Fibroblast of skin of abdomen (primary cell): Measurements from ENCODE around the gene TRIM24.

ENCODE experiments used
- DNase-seq: peaks from one replicate; pipeline ENCODE4 v3.0.0-alpha.2; 2013

The TRIM24 gene

DNA sequence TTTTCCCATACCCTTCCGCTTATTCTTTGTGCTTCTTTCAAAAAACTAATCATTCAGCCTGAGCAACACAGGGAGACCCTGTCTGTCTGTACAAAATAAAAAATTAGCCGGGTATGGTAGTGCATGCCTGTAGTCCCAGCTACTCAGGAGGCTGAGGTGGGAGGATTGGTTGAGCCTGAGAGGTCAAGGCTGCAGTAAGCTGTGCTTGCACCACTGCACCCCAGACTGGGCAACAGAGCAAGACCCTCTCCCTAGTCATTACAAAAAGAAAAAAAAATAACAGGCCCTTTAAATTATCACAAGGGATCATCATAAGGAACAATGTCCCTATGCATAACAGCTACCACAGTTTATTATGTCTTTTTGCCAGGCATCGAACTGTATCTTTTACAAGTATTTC, 119.6 kb downstream of the TRIM24 start:
- DNase-seq: no peak

DNA sequence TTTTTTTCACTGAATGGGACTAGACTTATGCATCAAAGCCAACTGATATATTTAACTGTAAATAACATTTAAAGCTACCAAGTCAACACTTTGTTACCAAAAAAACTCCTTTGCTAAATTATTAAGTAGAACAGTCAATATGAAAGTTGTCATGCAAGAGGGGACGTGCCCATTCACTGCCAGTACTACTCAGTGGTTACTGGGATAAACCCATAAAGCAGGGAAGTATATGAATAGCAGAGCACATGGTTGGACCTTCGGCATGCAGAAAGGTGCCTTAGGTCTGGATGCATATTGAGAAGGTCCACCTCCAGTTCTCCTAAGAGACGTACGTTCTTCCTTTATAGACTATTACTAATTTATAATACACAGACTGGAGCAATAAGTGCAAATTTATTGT, 121.0 kb downstream of the TRIM24 start:
- DNase-seq: no peak

DNA sequence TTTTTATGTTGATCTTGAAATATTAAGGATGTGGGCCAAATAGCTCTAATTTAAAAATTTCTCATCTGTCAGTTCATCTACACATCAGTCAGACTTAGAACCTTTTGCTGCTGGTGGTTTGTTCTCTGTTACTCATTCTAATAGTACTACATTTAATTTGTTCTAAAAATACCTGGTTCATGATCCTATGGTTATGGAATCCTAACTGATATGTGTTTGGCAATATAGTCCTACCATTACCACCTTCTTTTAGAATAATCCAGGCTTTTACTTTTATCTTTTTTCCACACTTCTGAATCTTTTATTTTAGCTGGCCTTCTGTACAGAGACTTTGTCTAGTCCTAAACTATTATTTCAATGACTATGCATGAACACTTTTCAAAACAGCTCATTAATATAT, 124.2 kb downstream of the TRIM24 start:
- DNase-seq: no peak

DNA sequence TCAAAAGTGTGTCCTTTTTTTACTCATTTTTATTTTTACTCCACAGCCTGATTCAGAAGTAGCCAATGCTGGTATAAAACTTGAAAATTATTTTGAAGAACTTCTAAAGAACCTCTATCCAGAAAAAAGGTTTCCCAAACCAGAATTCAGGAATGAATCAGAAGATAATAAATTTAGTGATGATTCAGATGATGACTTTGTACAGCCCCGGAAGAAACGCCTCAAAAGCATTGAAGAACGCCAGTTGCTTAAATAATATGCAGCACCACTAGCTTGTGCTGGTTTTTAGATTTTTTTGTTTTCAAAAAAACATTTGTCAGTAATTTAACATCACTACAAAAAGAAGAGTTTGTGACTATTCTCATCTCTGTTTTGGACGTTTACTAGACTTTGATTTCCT, 124.6 kb downstream of the TRIM24 start:
- peak; percentile 10 for DNase-seq

DNA sequence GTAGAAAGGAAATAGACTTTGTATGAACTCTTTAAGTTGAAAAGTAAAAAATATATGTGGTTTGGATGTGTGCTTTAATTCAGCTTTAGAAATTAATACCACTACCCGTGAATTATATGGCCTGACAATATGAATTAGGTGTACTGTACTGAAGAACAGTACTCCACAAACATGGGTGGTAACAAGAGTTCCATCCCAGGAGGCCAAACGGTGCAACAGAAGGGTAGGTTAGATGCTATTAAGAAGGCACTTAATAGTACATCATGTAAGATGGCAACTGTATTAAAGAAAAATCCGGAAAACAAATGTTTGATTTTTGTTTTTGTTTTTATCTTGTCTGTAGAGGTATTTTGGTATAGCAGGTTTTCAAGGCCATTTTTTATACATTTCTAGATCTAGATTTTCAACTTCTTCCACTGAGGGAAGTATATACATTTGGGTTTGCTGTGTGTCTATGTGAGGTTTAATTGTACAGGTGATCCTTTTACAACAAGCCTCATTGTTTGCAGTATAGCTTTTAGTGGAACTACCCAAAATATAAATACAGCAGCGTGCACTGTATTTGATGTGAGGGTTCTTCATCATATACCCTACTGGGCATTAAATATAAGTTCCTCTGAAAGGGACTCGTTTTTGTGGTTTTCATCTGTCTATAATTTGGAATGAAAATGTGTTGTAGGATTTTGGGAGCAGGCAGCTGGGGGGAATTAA, 125.4 kb downstream of the TRIM24 start:
- no peak for DNase-seq

DNA sequence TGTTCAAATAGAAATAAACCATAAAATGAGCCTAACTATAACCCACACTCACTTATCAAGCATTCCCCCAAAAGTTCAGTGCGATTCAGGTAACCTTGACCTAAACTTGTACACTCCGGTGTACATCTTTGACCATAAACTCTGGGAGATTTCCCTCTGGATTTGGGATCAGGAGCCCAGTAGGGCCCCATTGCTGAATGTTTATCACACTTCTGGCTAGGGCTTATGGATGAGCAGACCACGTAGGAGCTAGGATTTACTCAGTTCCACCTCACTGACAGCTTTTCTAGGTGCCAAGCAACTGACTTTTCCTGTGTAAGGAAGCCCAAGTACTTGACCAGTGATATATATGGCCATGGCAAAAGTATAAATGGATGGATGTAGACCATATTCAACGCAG, 127.4 kb downstream of the TRIM24 start:
- DNase-seq: no peak

DNA sequence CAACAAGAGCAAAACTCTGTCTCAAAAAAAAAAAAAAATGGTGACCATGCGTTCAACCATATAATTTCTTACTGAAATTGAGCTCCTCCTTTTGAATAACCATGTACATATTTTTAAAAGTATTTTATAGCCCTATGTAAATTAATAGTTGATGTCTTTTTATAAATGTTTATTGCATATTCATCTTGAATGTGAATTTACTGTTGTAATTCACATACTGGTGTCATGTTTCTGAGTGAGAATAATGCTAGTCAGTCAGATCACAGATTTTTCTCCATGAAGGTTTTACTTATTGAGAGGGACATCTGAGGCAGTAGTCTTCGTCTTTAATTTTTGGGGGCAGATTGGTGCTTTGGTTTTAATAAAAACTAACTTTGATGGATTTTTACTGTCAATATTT, 128.9 kb downstream of the TRIM24 start:
- DNase-seq: no peak

DNA sequence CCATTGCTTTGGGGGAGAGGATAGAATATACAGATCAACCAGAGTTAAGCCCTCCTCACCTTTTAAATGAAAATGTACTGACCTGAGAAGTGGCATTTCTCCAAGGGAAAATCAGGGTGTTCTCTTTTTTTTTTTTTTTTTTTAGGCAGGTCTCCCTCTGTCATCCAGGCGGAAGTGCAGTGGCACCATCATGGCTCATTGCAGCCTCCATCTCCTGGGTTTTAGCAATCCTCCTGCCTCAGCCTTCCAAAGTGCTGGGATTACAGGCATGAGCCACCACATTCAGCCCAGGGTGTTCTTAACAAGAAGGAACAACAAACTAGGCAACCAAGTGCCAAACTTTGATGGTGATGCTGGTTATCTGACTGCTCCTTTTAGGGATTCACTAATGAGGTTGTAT, 130.1 kb downstream of the TRIM24 start:
- DNase-seq: no peak

DNA sequence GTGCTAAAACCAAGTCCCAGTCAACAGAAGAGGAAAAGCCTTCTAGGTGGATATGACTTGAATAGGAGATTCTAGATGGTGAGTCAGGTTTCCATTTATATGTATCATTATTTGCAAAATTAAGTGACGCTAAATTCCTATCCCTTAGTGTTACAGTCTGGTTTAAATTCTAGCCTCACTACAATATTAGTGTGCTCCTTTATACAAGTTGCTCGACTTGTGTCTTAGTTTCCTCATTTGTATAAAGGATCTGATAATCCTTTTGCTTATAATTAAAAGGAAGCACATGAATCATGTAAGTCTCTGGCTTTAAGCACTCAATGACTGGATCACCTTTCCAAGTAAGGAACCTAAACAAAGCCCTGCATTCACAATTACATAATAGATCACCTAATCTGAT, 135.4 kb downstream of the TRIM24 start:
- DNase-seq: no peak

DNA sequence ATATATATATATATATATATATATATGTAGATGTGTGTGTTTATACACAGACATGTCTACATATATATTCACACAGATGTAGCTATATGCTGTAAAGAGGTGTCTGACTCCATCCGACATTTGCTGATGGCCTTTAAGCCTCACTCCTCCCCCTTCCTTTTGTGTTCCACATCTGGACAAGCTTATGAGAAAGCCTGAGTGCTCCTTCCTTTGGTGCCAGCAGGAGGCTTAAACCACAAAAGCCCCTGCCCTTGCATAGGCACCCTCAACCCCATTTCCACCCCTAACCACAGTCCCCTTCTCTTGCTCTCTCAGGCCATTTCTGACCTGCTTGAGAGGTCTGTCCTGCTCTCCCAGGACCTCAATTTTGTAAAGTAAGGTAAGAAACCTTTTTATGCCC, 142.4 kb downstream of the TRIM24 start:
- no peak for DNase-seq

DNA sequence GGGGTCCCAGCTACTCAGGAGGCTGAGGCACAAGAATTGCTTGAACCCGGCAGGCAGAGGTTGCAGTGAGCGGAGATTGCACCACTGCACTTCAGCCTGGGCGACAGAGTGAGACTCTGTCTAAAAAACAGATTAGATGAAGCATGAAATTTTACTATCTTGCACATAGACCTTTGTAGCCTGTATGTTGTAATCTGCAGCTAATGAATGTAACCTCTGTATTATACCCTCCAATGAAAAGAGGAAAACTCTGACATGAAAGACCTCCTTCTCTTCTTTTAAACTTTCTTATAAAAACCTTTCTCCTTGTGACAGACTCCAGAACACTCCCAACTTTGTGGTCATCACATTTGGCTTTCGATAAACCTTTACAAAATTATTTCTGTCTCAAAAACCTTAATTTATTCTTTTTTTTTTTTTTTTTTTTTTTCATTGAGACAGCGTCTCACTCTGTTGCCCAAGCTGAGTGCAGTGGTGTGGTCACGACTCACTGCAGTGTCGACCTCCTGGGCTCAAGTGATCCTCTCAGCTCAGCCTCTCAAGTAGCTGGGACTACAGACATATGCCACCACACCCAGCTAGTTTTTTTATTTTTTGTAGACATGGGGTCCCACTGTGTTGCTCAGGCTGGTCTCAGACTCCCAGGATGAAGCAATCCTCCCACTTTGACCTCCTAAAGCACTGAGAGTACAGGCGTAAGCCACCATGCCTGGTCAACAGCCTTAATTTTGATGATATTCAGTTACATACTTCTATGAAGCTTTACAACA, 143.7 kb downstream of the TRIM24 start:
- no peak for DNase-seq

DNA sequence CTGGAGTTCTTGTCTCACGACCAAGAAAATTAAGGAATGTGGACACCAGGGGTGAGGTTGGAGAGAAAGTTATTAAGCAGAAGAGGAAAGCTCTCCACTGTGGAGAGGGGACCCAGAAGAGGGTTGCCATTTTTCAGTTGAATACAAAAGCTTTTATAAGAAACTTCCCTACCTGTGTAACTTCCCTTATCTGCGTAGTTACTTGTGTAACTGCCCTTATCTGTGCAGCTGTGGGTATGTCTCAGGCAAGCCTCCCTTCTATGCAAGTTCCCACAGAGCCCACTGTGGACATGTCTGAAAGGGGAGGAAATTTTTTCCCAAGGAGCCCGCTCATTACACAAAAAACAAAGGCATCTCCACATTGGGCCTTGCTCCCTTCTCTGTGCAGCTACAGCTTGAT, 146.2 kb downstream of the TRIM24 start:
- no peak for DNase-seq

DNA sequence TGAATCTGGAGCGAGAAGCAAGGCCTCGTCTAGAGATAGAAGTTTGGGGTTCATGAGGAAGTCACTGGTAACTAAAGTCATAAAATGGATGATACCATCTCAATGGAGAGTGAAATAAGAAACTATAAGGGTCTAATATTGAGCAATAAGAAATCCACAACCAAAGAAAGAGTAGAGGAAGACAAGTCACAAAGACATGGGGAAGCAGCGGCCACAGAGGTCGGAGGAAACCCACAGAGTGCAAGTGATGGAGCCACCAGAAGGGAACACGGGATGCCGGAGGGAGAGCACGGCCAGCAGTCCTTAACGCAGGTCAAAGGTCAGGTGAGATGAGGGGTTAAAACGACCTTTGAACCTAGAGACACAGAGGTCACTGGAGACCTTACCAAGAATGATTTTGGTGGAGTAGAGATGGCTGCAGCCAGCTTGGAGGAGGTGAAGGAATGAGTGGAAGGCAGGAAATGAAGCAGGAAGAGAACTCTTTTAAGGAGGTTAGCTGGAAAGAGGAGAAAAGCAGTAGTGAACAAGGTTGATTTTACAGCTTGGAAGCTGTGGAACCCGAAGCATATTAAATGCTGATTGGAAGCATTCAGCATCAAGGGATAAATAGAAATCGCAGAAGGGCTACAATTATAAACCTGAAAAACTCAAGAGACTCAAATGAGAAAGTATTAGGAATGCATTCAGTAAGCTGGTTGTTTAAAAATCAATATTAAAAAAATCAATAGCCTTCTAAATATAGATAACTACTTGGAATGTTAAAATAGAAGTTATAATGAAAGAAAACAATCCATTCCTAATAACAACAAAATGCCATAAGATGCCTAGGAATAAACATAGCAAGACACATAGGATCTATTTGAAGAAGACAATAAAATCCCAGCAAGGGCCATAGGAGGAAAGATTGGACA, 147.4 kb downstream of the TRIM24 start:
- DNase-seq: no peak

DNA sequence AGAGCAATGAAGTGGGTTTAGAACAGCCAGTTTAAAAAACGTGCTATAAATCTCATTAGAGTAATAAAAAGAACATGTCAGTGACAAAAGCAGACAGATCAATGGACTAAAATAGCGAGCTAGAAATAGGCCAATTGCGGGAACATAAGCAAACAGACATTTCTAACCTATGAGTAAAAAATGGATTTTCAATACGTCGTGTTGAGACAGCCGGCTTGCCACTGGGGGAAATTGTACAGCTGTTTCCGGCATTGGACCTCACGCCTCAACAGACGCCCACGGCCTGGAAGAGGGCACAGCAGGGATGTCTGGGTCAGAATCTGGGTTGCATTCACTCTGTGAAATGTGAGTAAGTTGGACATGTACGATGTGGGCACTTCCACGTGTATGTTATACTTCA, 148.2 kb downstream of the TRIM24 start:
- peak; percentile 8 for DNase-seq

DNA sequence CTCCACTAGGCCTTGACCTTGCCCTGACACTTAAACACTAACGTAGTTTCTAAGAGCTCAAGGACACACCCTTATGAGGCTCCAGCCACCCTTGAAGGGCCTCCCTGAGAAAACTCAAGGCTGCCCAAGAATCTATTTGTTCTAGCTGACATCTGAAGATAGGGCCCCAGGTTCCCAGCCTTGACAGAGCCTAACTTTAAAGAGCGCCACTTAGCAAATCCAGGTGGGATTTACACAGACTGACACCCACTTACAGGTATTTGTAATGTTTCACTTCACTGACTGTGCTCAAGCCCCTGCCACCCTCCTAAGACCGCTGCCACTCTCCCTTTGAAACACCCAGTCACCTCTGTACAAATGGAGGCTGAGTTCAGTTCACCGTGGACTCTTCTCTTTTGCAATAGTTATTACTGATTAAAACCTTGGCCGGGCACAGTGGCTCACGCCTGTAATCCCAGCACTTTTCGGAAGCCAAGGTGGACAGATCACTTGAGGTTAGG, 150.7 kb downstream of the TRIM24 start:
- no peak for DNase-seq

DNA sequence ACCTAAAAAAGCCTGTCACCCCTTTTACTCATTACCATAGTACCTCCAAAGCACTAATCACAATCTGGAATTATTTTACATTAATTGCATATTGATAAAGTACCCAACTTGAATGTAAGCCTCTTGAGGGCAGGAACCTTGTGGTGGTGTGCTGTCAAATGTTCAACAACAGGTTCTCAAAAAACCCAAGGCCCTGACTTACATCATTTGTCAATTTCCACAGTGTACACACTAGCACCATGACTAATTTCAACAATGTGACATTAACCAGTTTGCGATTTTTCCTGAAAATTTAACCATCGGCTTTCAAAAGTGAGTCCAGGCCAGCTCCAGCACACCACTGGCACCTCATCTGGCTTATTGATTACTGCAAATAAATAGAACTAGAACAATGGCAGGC, 153.6 kb downstream of the TRIM24 start:
- no peak for DNase-seq

DNA sequence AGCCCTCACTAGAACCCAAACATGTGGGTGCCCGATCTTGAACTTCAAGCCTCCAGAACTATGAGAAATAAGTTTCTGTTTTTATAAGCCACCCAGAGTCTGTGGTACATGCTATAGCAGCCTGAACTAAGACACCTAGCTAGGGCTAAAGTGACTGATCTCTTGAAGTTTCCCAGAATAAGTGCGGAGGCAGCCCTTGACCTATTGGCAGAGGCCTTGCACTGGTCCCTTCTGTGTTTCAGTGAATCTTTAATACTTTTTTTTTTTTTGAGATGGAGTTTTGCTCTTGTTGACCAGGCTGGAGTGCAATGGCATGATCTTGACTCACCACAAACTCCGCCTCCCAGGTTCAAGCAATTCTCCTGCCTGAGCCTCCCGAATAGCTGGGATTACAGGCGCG, 156.0 kb downstream of the TRIM24 start:
- no peak for DNase-seq

DNA sequence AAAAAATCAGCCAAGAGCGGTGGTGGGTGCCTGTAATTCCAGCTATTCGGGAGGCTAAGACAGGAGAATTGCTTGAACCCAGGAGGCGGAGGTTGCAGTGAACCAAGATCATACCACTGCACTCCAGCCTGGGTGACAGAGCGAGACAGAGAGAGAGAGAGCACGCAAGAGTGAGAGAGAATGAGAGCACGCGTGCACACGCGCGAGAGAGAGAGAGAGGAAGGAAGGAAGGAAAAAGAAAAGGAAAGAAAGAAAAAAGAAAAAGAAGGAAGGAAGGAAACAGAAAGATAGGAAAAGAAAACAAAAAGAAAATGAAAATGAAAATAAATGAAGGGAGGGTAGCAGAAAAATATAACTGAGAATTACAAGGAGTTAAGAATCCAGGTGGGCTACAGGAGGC, 158.4 kb downstream of the TRIM24 start:
- no peak for DNase-seq

DNA sequence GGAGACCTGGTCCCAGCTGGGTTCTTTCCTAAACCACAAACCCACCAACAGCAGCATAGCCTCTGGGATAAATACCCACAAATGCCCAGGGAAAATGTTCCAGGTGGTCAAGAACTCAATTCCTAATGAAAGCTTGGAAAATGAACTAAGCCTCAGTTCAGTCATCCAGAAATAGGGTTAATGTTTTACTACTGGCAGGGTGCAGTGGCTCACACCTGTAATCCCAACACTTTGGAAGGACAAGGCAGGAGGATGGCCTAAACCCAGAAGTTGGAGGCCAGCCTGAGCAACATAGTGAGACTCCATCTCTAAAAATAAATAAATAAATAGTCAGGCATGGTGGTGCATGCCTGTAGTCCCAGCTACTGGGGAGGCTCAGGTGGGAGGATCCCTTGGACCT, 158.9 kb downstream of the TRIM24 start:
- DNase-seq: no peak

DNA sequence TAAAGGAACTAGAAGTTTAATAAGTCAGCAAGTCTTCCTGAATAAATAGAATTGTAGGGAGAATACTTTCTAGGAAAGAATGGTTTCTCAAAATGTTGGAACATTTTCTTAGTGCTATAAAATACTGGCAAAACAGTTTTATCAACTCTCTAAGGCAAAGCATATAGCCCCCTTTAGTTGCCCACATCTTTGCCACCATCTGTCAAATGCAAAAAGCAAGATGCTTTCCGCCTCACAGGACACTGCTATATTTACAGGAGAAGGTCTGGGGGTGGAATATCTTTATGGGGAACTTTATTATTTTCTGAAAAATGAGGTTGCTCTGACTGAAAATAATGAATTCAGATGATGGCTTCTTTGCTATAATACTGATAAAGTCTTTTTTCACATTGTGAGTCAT, 162.8 kb downstream of the TRIM24 start:
- no peak for DNase-seq

DNA sequence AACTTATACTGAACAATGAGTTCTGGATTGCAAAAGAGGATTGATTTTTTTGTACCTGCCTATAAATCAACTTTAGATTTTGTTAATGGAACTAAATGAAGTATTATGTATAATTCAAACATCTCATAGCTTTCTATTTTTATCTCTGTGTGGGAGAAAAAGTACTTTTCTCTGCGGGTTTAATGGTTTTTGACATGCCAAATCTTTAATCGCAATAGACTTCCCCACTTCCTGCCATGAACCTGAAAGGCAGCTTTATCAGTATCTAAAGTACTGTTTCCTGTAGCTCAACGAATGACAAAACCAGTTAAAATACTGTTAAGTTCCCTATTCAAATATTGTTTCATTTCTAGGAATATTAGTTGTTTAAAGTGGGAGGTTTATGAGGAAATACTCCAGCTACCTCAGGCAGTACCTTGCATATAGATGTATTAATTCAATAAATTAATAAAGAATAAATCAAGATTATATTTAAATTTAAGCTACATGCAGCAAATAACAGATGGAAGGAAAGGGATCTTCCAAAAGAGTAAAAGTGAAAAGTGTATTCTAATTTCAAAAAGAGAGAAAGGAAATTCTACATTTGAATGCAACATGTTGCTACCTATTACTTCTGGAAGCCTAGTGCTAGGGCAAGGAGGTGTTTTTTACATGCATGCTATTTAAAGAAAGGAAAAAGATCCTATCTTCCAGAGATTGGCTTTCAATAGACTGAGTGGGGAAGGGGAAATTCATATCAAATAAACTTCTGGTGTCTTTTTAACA, 165.2 kb downstream of the TRIM24 start:
- DNase-seq: no peak

DNA sequence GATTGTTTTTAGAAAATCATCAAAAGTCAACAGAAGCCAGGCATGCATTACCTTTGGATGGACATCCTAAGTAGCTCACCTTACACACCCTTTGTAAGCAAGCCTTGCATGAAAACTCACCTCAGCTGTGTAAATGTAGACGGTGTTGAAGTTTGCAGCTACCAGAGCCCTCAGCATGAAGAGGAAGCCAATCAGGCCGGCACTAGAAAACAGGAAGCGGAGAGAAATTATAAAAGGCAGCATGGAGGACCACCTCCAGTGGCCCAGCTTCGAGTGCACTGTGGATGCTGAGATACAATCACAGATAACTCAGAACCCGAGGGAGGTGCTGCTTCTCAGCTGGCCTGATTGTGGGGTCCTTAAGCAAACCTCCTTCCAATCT, 165.8 kb downstream of the TRIM24 start:
- no peak for DNase-seq

DNA sequence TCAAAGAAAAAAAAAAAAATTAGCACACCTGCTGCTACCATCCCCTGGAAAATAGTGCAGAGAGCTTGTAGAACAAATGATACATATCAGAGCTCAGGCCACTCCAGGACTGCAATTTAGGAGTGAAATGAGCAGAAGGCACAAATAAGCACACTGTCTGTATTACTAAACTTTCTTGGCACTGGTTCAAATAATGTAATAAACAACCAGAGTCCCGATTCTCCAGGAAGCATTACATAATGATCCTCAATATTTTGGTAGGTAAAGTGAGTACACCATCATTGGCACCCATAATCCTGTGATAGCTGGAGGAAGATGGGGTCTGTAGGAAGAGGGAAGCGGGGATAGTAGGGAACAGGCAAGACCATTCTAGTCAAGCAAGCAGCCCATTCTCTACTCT, 166.8 kb downstream of the TRIM24 start:
- DNase-seq: no peak
